Measurements from ENCODE around the gene GPS2.

Gene GPS2

GRCh38 chr17:7315570-7316235, 543 bp upstream of the GPS2 start:
- no peak for DNase-seq

- DNase-seq = no peak
Observed at GRCh38 chr17:7313890-7314718, 1.1 kb downstream of the GPS2 start.

- no peak for DNase-seq
Observed at GRCh38 chr17:7313088-7313889, 1.9 kb downstream of the GPS2 start.

- DNase-seq = no peak
Observed at GRCh38 chr17:7312432-7313087, 2.6 kb downstream of the GPS2 start.

- DNase-seq = no peak
Observed at GRCh38 chr17:7311110-7311705, 4.0 kb downstream of the GPS2 start.

GRCh38 chr17:7309628-7310027, 5.5 kb downstream of the GPS2 start:
- no peak for DNase-seq

- DNase-seq = peak; percentile 39
Observed at GRCh38 chr17:7308625-7309433, 6.3 kb downstream of the GPS2 start.

GRCh38 chr17:7307686-7308624, 7.2 kb downstream of the GPS2 start:
- no peak for DNase-seq

- peak; percentile 99 for DNase-seq
Observed at GRCh38 chr17:7306911-7307685, 8.1 kb downstream of the GPS2 start, which contains the start of gene EIF5A. TSS of gene EIF5A (plus strand) at chr17:7307628. CDS start at chr17:7309636, 2,008 bp downstream.

- no peak for DNase-seq
Observed at GRCh38 chr17:7304179-7304578, 11.0 kb downstream of the GPS2 start.

GRCh38 chr17:7296189-7296861, 18.8 kb downstream of the GPS2 start:
- DNase-seq = peak; percentile 49

- no peak for DNase-seq
Observed at GRCh38 chr17:7295230-7296180, 19.7 kb downstream of the GPS2 start.

GRCh38 chr17:7294614-7295153, 20.5 kb downstream of the GPS2 start, which contains the start of gene YBX2:
TSS of gene YBX2 (minus strand) at chr17:7294639. CDS start at chr17:7294500, 139 bp downstream.
- peak; percentile 85 for DNase-seq

GRCh38 chr17:7293816-7294613, 21.1 kb downstream of the GPS2 start:
- no peak for DNase-seq

GRCh38 chr17:7293159-7293558, 22.0 kb downstream of the GPS2 start:
- no peak for DNase-seq

GRCh38 chr17:7292729-7293128, 22.4 kb downstream of the GPS2 start:
- DNase-seq = no peak
